Coronary artery (tissue), 2 donors: ENCODE results near the gene RBM23.
"Not testable (repeated sequence)": the region's sequence is repeated elsewhere in the genome, so short reads cannot be mapped to it uniquely, and the experiment has no call there.

ENCODE experiments used
- DNase-seq: peaks from one replicate; pipeline ENCODE4 v3.0.0-alpha.2; 2017; ENCODE audit warnings: low spot score
- H3K27ac ChIP-seq, 2 donors: fragments of 200-600 bp; sonication (generic); one replicate each; pipeline ENCODE4 v1.5.1; 2016 to 2019
- H3K4me3 ChIP-seq: fragments of 200-600 bp; sonication (generic); 2 replicates; pipeline ENCODE4 v1.5.1; 2016; ENCODE audit warnings: mild to moderate bottlenecking, moderate library complexity
- CTCF ChIP-seq: fragments of 200-600 bp; sonication (generic); IDR thresholded peaks from one replicate; pipeline ENCODE4 v1.5.1; 2019; ENCODE audit warnings: antibody characterized with exemption

The RBM23 gene

DNA sequence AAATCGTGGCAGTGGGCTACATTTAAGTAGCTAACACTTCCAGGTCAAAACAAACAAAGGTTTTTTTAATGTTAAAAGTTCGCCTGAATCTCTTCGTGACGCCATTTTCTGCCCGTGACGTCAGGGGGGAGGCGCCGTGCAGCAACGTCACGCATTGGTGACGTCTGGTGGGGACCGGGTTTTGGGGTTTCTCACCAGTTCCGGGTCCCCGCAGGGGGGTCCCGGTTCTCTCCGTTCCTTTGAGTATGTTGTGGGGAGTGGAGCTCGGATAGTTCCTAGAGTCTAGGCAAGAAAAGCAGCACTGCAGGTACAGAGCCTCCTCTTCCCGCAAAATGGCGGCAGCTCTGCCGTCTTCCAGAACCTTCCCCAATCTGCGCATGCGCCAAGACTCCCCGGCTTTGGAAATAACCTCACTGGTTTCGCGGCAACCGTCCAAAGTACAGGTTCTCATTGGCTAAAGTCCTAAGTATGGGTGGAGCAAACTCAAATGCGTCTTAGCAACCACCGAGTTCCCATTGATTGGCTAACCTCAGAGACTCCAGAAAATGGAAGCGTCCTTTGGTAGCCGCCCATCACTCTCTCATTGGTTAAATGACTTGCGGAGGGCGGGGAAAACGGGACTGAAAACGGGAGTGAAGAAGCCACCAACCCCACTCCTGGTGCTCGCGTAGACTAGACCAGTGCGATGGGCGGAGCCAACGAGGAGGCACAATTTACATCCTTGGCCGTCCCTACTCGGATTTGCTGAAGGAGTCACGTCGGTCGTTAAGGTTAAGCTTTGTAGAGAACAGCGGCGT lies at the start of gene RBM23:
RBM23 (minus strand) TSS at position 346 of the 797 bp plus-strand sequence.
- peak; percentile 100 for DNase-seq
- H3K27ac ChIP-seq = peak within 1 kb of the TSS; percentile 96 to 99
- TF ChIP-seq CTCF = no peak
- peak within 1 kb of the TSS; percentile 86 for H3K4me3 ChIP-seq

DNA sequence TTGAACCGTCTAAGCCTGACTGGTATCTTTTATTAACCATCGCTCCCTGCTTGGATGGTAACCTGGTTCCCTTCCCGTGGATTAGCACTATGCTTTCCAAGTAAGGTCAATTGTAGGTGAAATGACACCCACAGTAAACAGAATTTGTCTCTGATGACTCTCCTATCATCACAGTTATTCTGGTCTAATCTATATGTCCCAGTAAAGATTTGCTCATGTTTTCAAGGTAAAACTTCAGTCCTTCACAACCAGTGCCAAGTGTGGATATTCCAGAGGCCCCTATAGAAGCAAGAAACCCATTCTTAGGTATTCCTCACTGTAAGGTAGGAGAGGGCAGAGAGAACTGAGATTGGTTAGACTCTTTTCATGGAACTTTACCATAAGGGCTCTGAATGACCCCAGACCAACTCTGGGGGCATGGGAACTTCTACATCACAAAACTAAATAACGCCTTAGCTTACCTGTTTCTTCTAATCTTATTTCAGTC lies 47.9 kb upstream of the RBM23 start:
- no peak for TF ChIP-seq CTCF
- H3K27ac ChIP-seq = no peak overlapping the region
- DNase-seq = no peak
- H3K4me3 ChIP-seq = no peak overlapping the region

GRCh38 chr14:22965916-22966782 lies 47.2 kb upstream of the RBM23 start:
- H3K27ac ChIP-seq, H3K4me3 ChIP-seq, DNase-seq: not testable (repeated sequence)

- no peak for TF ChIP-seq CTCF
- Histone ChIP-seq H3K4me3 (no peak overlapping the region), H3K27ac (no peak overlapping the region)
- DNase-seq = no peak
Observed at GRCh38 chr14:22962061-22962676, 43.2 kb upstream of the RBM23 start.

GRCh38 chr14:22955702-22956569 lies 37.0 kb upstream of the RBM23 start:
- H3K4me3 ChIP-seq = peak overlapping the region; percentile 88
- no peak for TF ChIP-seq CTCF
- no peak for DNase-seq
- H3K27ac ChIP-seq = peak overlapping the region; percentile 88 to 97

DNA sequence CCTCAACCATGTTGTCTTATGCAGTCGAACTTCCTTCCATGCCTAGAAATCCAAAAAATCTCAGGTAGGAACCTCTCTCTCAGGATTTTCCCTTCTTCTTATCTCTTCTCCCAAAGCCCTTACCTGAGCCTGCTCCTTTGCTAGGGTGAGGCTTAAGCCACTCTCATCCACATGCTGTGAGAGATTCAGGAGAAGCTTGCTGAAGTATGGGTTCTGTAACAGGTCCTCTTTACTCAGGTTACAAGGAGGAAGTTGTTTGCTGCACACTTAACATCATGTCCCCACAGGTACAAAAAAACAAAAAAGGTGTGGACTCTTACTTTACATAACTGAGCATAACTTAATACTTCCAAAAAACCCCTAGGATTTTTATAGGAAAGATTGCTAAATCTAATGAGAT lies 33.5 kb upstream of the RBM23 start:
- DNase-seq = no peak
- Histone ChIP-seq H3K4me3 (no peak overlapping the region), H3K27ac (no peak overlapping the region)
- TF ChIP-seq CTCF = no peak

- H3K4me3 ChIP-seq, H3K27ac ChIP-seq, DNase-seq: not testable (repeated sequence)
Observed at GRCh38 chr14:22951795-22952194, 32.8 kb upstream of the RBM23 start.
